ENCODE results near the gene PTPRD. TPM values are rescaled to one million over a fixed set of nuclear protein-coding genes. Genes with fewer than 3 reads are reported as not detected.

Gene PTPRD
- total RNA-seq, 1 experiment from 2014 or later: 32.5 TPM

DNA sequence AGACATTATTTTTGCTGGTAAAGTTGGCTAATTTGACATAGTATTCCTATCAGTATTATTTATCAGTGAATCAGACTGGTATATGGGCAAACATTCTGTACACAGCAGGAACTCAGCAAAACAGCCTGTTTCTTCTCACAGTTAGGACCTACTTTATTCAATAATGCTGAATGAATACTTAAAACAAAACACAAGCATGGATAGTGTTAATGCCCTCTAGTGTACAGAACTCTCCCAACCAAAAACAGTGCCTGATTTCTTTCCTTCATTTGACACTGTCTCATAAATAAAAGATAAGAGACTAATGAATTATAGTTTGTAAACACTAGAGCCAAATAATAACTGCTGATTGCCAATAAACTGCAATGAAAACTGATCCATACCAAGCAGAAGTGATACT is 1113.3 kb downstream of the PTPRD start:
- no peak overlapping the region for H3K18ac ChIP-seq (ENCODE audit: insufficient read length, low read depth, low read length)
- peaks cover 12 to 13% (median 12%) of the 10 kb centered on the region in 3 experiments for H3K36me3 Mint-ChIP-seq (ENCODE audit: insufficient read depth in 1 of 3, low read depth in 3 of 3)
- no peak overlapping the region for H3K27ac Mint-ChIP-seq
- H3K56ac ChIP-seq (ENCODE audit: insufficient read length, low read depth, low read length): no peak overlapping the region
- H3K23ac ChIP-seq (ENCODE audit: insufficient read length, low read depth, low read length): no peak overlapping the region
- H3K27ac ChIP-seq (ENCODE audit: insufficient read length, low read depth, low read length): no peak overlapping the region
- TF ChIP-seq, protein P1, sequence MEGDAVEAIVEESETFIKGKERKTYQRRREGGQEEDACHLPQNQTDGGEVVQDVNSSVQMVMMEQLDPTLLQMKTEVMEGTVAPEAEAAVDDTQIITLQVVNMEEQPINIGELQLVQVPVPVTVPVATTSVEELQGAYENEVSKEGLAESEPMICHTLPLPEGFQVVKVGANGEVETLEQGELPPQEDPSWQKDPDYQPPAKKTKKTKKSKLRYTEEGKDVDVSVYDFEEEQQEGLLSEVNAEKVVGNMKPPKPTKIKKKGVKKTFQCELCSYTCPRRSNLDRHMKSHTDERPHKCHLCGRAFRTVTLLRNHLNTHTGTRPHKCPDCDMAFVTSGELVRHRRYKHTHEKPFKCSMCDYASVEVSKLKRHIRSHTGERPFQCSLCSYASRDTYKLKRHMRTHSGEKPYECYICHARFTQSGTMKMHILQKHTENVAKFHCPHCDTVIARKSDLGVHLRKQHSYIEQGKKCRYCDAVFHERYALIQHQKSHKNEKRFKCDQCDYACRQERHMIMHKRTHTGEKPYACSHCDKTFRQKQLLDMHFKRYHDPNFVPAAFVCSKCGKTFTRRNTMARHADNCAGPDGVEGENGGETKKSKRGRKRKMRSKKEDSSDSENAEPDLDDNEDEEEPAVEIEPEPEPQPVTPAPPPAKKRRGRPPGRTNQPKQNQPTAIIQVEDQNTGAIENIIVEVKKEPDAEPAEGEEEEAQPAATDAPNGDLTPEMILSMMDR (conservative IDR thresholded peaks at IDR 0.05): peak; percentile 30; the same call in 1 of the 3 replicates
- H3K4me1 ChIP-seq (ENCODE audit: insufficient read depth, low read length): no peaks in the 10 kb centered on the region
- no peak overlapping the region for H2BK15ac ChIP-seq (ENCODE audit: low read depth, low read length)
- H3K9me3 Mint-ChIP-seq: peaks cover 15% of the 10 kb centered on the region in 2 experiments
- no peaks in the 10 kb centered on the region for H3K9me3 ChIP-seq (ENCODE audit: control insufficient read depth, low read depth, low read length)
- H2AK5ac ChIP-seq (ENCODE audit: insufficient read length, low read length): no peak overlapping the region
- no peak overlapping the region for H4K5ac ChIP-seq (ENCODE audit: insufficient read length, low read depth, low read length)
- H3K27me3 ChIP-seq (ENCODE audit: insufficient read depth, low read length): no peaks in the 10 kb centered on the region
- no peaks in the 10 kb centered on the region for H3K27me3 Mint-ChIP-seq (ENCODE audit: low read depth)
- no peak overlapping the region for H3K4me2 ChIP-seq (ENCODE audit: insufficient read depth, insufficient read length, low read length)
- no peak overlapping the region for H4K8ac ChIP-seq (replicated peaks; ENCODE audit: insufficient read length, low read depth, low read length)
- H3K79me1 ChIP-seq (ENCODE audit: insufficient read depth, low read depth, low read length, poor library complexity, severe bottlenecking): no peaks in the 10 kb centered on the region
- H3K14ac ChIP-seq (ENCODE audit: insufficient read depth, low read length): no peak overlapping the region
- no peak overlapping the region for H3K4ac ChIP-seq (ENCODE audit: low read depth, low read length)
- no peak overlapping the region for H3T11ph ChIP-seq (ENCODE audit: low read length)
- no peak overlapping the region for H2BK12ac ChIP-seq (ENCODE audit: insufficient read length, low read depth, low read length)
- H2BK20ac ChIP-seq (ENCODE audit: low read depth, low read length, poor library complexity, severe bottlenecking): no peak overlapping the region
- no peak overlapping the region for H2BK120ac ChIP-seq (ENCODE audit: low read depth, low read length, poor library complexity, severe bottlenecking)
- no peak overlapping the region for H4K91ac ChIP-seq (ENCODE audit: insufficient read length, low read depth, low read length)
- no peak overlapping the region for H2BK5ac ChIP-seq (ENCODE audit: insufficient read length, low read length)
- no peaks in the 10 kb centered on the region for H3K79me2 ChIP-seq (ENCODE audit: insufficient read depth, low read length)
- no peaks in the 10 kb centered on the region for H4K20me1 ChIP-seq (ENCODE audit: control insufficient read depth, insufficient read depth, insufficient read length)
- H2AFZ ChIP-seq (ENCODE audit: low read length): no peak overlapping the region
- no peak for DNase-seq
- H3K9ac ChIP-seq (ENCODE audit: extremely low read depth, insufficient read length, low read length): no peak overlapping the region
- H3K4me1 Mint-ChIP-seq: 0 out of 4 replicates have a peak, but pooled peaks cover 0 to 4% of the 10 kb centered on the region in 2 experiments
- H3K23me2 ChIP-seq (ENCODE audit: insufficient read length, low read depth, low read length, poor library complexity, severe bottlenecking): no peaks in the 10 kb centered on the region
- H3K4me3 Mint-ChIP-seq: no peak overlapping the region

Measured in H9 (cell line).